MCF 10A (cell line): ENCODE data around the gene HELZ. TPM values are rescaled to one million over a fixed set of nuclear protein-coding genes. Genes with fewer than 3 reads are reported as not detected.

Source experiments
- BruUV-seq: library from RNA; stranded (reverse); fragments of 400-500 nt; replicated peaks from 2 replicates; lab custom pipeline; 2021; lab: Mats Ljungman, UMichigan
- CTCF ChIA-PET: fragments of 300-600 bp; sonication (Branson Sonifier 250); formaldehyde crosslinking; extraction: SDS; loops from one replicate; lab custom pipeline; 2021; ENCODE audit warnings: antibody characterized with exemption, inconsistent platforms; lab: Yijun Ruan, JAX
- POLR2A ChIA-PET: fragments of 300-600, 350-650 bp; sonication (Branson Sonifier 250); formaldehyde crosslinking; extraction: SDS; loops from one replicate; lab custom pipeline; 2020; ENCODE audit warnings: antibody characterized with exemption, inconsistent platforms; lab: Yijun Ruan, JAX
- DNase-seq: peaks from one replicate; pipeline ENCODE4 v3.0.0-alpha.2; 2018; ENCODE audit not compliant: unreplicated experiment
- H3K27ac Mint-ChIP-seq: one replicate; pipeline ENCODE4 v1.8.0; 2022; ENCODE audit warnings: mild to moderate bottlenecking, low read depth, mixed read lengths; ENCODE audit not compliant: unreplicated experiment
- H3K27me3 Mint-ChIP-seq: one replicate; pipeline ENCODE4 v1.8.0; 2022; ENCODE audit warnings: mixed read lengths; ENCODE audit not compliant: insufficient read depth, unreplicated experiment
- H3K36me3 Mint-ChIP-seq: one replicate; pipeline ENCODE4 v1.8.0; 2022; ENCODE audit warnings: mild to moderate bottlenecking, moderate library complexity, mixed read lengths; ENCODE audit not compliant: insufficient read depth, unreplicated experiment
- H3K4me1 Mint-ChIP-seq: one replicate; pipeline ENCODE4 v1.8.0; 2022; ENCODE audit warnings: mixed read lengths; ENCODE audit not compliant: insufficient read depth, unreplicated experiment
- H3K4me3 Mint-ChIP-seq: one replicate; pipeline ENCODE4 v1.8.0; 2022; ENCODE audit warnings: mild to moderate bottlenecking, moderate library complexity, mixed read lengths; ENCODE audit not compliant: unreplicated experiment
- H3K9me3 Mint-ChIP-seq: one replicate; pipeline ENCODE4 v1.8.0; 2022; ENCODE audit warnings: mixed read lengths; ENCODE audit not compliant: unreplicated experiment
- CTCF ChIP-seq: fragments of 200-600 bp; IDR thresholded peaks from one replicate; pipeline ENCODE4 v1.8.0; 2022; ENCODE audit warnings: antibody characterized with exemption, mild to moderate bottlenecking; ENCODE audit not compliant: unreplicated experiment
- intact Hi-C: fragments of 100-400 bp; cut with micrococcal nuclease; formaldehyde crosslinking; loops from 2 replicates; pipeline ENCODE4 v1.14.1; 2022
- total RNA-seq: library from RNA; stranded (reverse); gene quantifications from 2 replicates; pipeline ENCODE4 v1.2.3, GENCODE V29; 2022

The HELZ gene
- total RNA-seq, 1 experiment from 2014 or later = 71.7 TPM

- CTCF ChIA-PET = interaction anchor here (0.6 kb wide), 1 partner anchor 9 kb away, joined by 3 read pairs; no protein-coding TSS in a partner anchor
- Mint-ChIP-seq H3K4me3 (no peak overlapping the region), H3K36me3 (peaks cover 77% of the 10 kb centered on the region), H3K9me3 (no peaks in the 10 kb centered on the region), H3K4me1 (peaks cover 14% of the 10 kb centered on the region), H3K27me3 (no peaks in the 10 kb centered on the region), H3K27ac (peak overlapping the region; percentile 13)
- no peak for DNase-seq
- intact Hi-C loops = no loop called here
- no peak for TF ChIP-seq CTCF
- POLR2A ChIA-PET = interaction anchor here (0.7 kb wide), 1 partner anchor 9 kb away, joined by 5 read pairs; no protein-coding TSS in a partner anchor
- no TSS peak for BruUV-seq
These were observed 79.8 kb downstream of the HELZ start for GRCh38 chr17:67165201-67165600.

GRCh38 chr17:67164302-67164701 is 80.7 kb downstream of the HELZ start:
- CTCF ChIA-PET = interaction anchor here (0.8 kb wide), 1 partner anchor 37 kb away, joined by 3 read pairs; no protein-coding TSS in a partner anchor
- BruUV-seq = no TSS peak

GRCh38 chr17:67162771-67163170 is 82.2 kb downstream of the HELZ start:
- DNase-seq = no peak
- no peak for TF ChIP-seq CTCF
- H3K27ac Mint-ChIP-seq = no peak overlapping the region
- H3K4me1 Mint-ChIP-seq = peaks cover 20% of the 10 kb centered on the region
- no peaks in the 10 kb centered on the region for H3K9me3 Mint-ChIP-seq
- CTCF ChIA-PET = interaction anchor here (0.7 kb wide), 1 partner anchor 176 kb away, joined by 3 read pairs; no protein-coding TSS in a partner anchor
- no peaks in the 10 kb centered on the region for H3K27me3 Mint-ChIP-seq
- H3K4me3 Mint-ChIP-seq = no peak overlapping the region
- POLR2A ChIA-PET = interaction anchor here (1.3 to 1.6 kb wide), 2 partner anchors 8 to 9 kb away, joined by 4 to 7 read pairs; no protein-coding TSS in a partner anchor
- peaks cover 73% of the 10 kb centered on the region for H3K36me3 Mint-ChIP-seq
- BruUV-seq = no TSS peak
- intact Hi-C loops = no loop called here

More at GRCh38 chr17:67164302-67164701, 80.7 kb downstream of the HELZ start:
- intact Hi-C loops = no loop called here
- Mint-ChIP-seq H3K36me3 (peaks cover 83% of the 10 kb centered on the region), H3K9me3 (no peaks in the 10 kb centered on the region), H3K27ac (peak overlapping the region; percentile 54), H3K4me3 (no peak overlapping the region), H3K4me1 (peaks cover 14% of the 10 kb centered on the region), H3K27me3 (no peaks in the 10 kb centered on the region)
- TF ChIP-seq CTCF = no peak
- POLR2A ChIA-PET = no interaction called here
- no peak for DNase-seq

GRCh38 chr17:67161573-67161972 is 83.4 kb downstream of the HELZ start:
- BruUV-seq = no TSS peak
- Mint-ChIP-seq H3K4me1 (peaks cover 23% of the 10 kb centered on the region), H3K36me3 (peaks cover 74% of the 10 kb centered on the region), H3K27ac (no peak overlapping the region), H3K27me3 (no peaks in the 10 kb centered on the region), H3K4me3 (no peak overlapping the region), H3K9me3 (no peaks in the 10 kb centered on the region)
- no peak for TF ChIP-seq CTCF
- DNase-seq = no peak
- ChIA-PET CTCF (no interaction called here), POLR2A (interaction anchor here (0.7 kb wide), 1 partner anchor 889 kb away, joined by 3 read pairs; no protein-coding TSS in a partner anchor)
- intact Hi-C loops = no loop called here
